Fibroblast of lung (primary cell): ENCODE data around the gene SNX5. TPM values are rescaled to one million over a fixed set of nuclear protein-coding genes. Genes with fewer than 3 reads are reported as not detected.

Experiments used
- DNase-seq, 2 donors: peaks; one replicate each; pipeline versions ENCODE4 v3.0.0 to v3.0.0-alpha.2; 2010; ENCODE audit warnings: low read depth in 2 of 2
- H2AFZ ChIP-seq: 2 replicates; pipeline ENCODE4 v1.5.1; 2012; ENCODE audit warnings: low read length, control low read depth, inconsistent platforms
- H3K27ac ChIP-seq: 2 replicates; pipeline ENCODE4 v1.5.1; 2011; ENCODE audit warnings: low read length, control low read depth; ENCODE audit not compliant: insufficient read depth
- H3K27me3 ChIP-seq: 2 replicates; pipeline ENCODE4 v1.5.1; 2011; ENCODE audit warnings: mild to moderate bottlenecking, low read length; ENCODE audit not compliant: control insufficient read depth, insufficient read depth
- H3K36me3 ChIP-seq: 2 replicates; pipeline ENCODE4 v1.5.1; 2011; ENCODE audit warnings: low read length; ENCODE audit not compliant: control insufficient read depth, insufficient read depth
- H3K4me1 ChIP-seq: 2 replicates; pipeline ENCODE4 v1.5.1; 2011; ENCODE audit warnings: low read length; ENCODE audit not compliant: control insufficient read depth, insufficient read depth; ENCODE audit errors: extremely low read depth
- H3K4me2 ChIP-seq: 2 replicates; pipeline ENCODE4 v1.5.1; 2011; ENCODE audit warnings: low read length, control low read depth; ENCODE audit not compliant: insufficient read depth; ENCODE audit errors: extremely low read depth
- H3K4me3 ChIP-seq, 4 experiments: fragments of 200-600 bp in 1 of 4; sonication (generic) in 1 of 4; replicated peaks in 1 of 4; 2 replicates each; pipeline ENCODE4 v1.5.1; 2011 to 2016; ENCODE audit warnings: low read length in 4 of 4, low read depth in 3 of 4, mild to moderate bottlenecking in 3 of 4, control low read depth in 2 of 4, inconsistent platforms in 1 of 4, mixed read lengths in 1 of 4; ENCODE audit not compliant: insufficient read depth in 1 of 4; ENCODE audit errors: control extremely low read depth in 1 of 4
- H3K79me2 ChIP-seq: 2 replicates; pipeline ENCODE4 v1.5.1; 2012; ENCODE audit warnings: mild to moderate bottlenecking, low read length, inconsistent platforms; ENCODE audit not compliant: control insufficient read depth, insufficient read depth
- H3K9ac ChIP-seq: 2 replicates; pipeline ENCODE4 v1.5.1; 2011; ENCODE audit warnings: mild to moderate bottlenecking, low read length, control low read depth; ENCODE audit not compliant: insufficient read depth
- H3K9me3 ChIP-seq: 2 replicates; pipeline ENCODE4 v1.5.1; 2012; ENCODE audit warnings: low read depth, low read length; ENCODE audit not compliant: control insufficient read depth, insufficient read depth
- H4K20me1 ChIP-seq: 2 replicates; pipeline ENCODE4 v1.5.1; 2011; ENCODE audit warnings: low read length; ENCODE audit not compliant: control insufficient read depth, insufficient read depth; ENCODE audit errors: extremely low read depth
- CTCF ChIP-seq, 2 donors: IDR thresholded peaks in 1 of 2; conservative IDR thresholded peaks in 1 of 2; 1 replicate in 1 of 2; 2 replicates in 1 of 2; pipeline ENCODE4 v1.5.1; 2011 to 2012; ENCODE audit warnings: low read length in 2 of 2, control low read depth in 1 of 2, inconsistent platforms in 1 of 2, low read depth in 1 of 2, mild to moderate bottlenecking in 1 of 2
- EZH2 ChIP-seq: IDR thresholded peaks from 2 replicates; pipeline ENCODE4 v1.5.1; 2012; ENCODE audit warnings: low read length, control low read depth, mild to moderate bottlenecking; ENCODE audit errors: missing control alignments
- polyA plus RNA-seq, 2 donors: library from polyadenylated mRNA; depleted of rRNA in 1 of 2; stranded (reverse) in 1 of 2; unstranded in 1 of 2; fragments of >200 nt; gene quantifications; 2 replicates each; pipeline ENCODE4 v1.2.1, GENCODE V29; 2011 to 2012; ENCODE audit warnings: missing spikeins in 1 of 2
- total RNA-seq: library from RNA; depleted of rRNA; stranded (reverse); fragments of >200 nt; gene quantifications from 2 replicates; pipeline ENCODE4 v1.2.1, GENCODE V29; 2014

SNX5 gene
- total and polyA plus RNA-seq, 2 donors (not counting 1 experiment from before 2014, with no cell fraction given), result 73.5 to 127 TPM

DNA sequence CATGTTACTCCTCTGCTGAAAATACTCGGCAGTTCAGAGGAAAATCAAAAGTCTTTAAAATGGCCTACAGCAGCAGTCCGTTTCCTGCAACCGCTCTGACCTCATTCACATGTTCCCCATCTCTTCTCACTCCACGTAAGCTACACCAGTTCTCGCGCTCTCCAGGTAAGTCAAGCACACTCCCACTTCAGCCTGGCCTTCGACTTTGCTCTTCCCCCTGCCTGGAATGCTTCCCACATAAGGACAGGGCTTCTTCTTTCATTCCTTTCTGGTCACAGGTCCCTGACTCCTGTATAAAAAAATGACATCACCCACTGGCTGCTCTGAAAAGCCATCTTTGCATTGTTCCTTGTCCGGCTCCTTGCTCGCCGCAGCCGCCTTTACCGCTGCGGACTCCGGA lies 42.9 kb upstream of the SNX5 start:
- TF ChIP-seq CTCF (conservative IDR thresholded peaks at IDR 0.05 in 1 of 2, IDR thresholded peaks at IDR 0.05 in 1 of 2; ENCODE audit: low read depth in 1 of 2, low read length in 2 of 2), result no peak
- no peak for TF ChIP-seq EZH2
- Histone ChIP-seq H2AFZ (no peak overlapping the region), H3K27ac (no peak overlapping the region), H3K4me2 (no peak overlapping the region), H3K9ac (no peak overlapping the region), H3K4me1 (no peaks in the 10 kb centered on the region), H4K20me1 (no peaks in the 10 kb centered on the region), H3K27me3 (no peaks in the 10 kb centered on the region), H3K9me3 (no peaks in the 10 kb centered on the region), H3K36me3 (no peaks in the 10 kb centered on the region), H3K79me2 (no peaks in the 10 kb centered on the region), H3K4me3 (no peak overlapping the region)
- no peak for DNase-seq

GRCh38 chr20:18009116-18009515 lies 40.5 kb upstream of the SNX5 start:
- H3K4me1 ChIP-seq, result peaks cover 2% of the 10 kb centered on the region
- DNase-seq, result no peak
- H3K4me3 ChIP-seq, result no peak overlapping the region
- no peak overlapping the region for H3K27ac ChIP-seq
- H2AFZ ChIP-seq, result no peak overlapping the region
- H3K36me3 ChIP-seq, result no peaks in the 10 kb centered on the region
- no peaks in the 10 kb centered on the region for H3K79me2 ChIP-seq
- H3K27me3 ChIP-seq, result no peaks in the 10 kb centered on the region
- TF ChIP-seq CTCF (conservative IDR thresholded peaks at IDR 0.05 in 1 of 2, IDR thresholded peaks at IDR 0.05 in 1 of 2; ENCODE audit: low read depth in 1 of 2, low read length in 2 of 2), result no peak
- no peak for TF ChIP-seq EZH2
- H3K9me3 ChIP-seq, result no peaks in the 10 kb centered on the region
- no peaks in the 10 kb centered on the region for H4K20me1 ChIP-seq
- H3K4me2 ChIP-seq, result no peak overlapping the region
- no peak overlapping the region for H3K9ac ChIP-seq

GRCh38 chr20:18007534-18008292 lies 39.1 kb upstream of the SNX5 start:
- Histone ChIP-seq H3K4me3 (no peak overlapping the region), H3K4me1 (peaks cover 2% of the 10 kb centered on the region), H2AFZ (peak overlapping the region; percentile 43), H3K9ac (no peak overlapping the region), H3K36me3 (no peaks in the 10 kb centered on the region), H3K4me2 (no peak overlapping the region), H3K27me3 (no peaks in the 10 kb centered on the region), H3K9me3 (no peaks in the 10 kb centered on the region), H4K20me1 (no peaks in the 10 kb centered on the region), H3K79me2 (no peaks in the 10 kb centered on the region), H3K27ac (no peak overlapping the region)
- no peak for TF ChIP-seq EZH2
- no peak for TF ChIP-seq CTCF (conservative IDR thresholded peaks at IDR 0.05 in 1 of 2, IDR thresholded peaks at IDR 0.05 in 1 of 2; ENCODE audit: low read depth in 1 of 2, low read length in 2 of 2)
- peak in 1 of 2 donors; percentile 31 for DNase-seq
